PC-3 (cell line): Measurements from ENCODE around the gene MDFIC2. TPM values are rescaled to one million over a fixed set of nuclear protein-coding genes. Genes with fewer than 3 reads are reported as not detected.
"Not testable (repeated sequence)": the region's sequence is repeated elsewhere in the genome, so short reads cannot be mapped to it uniquely, and the experiment has no call there.

Experiments
- ATAC-seq: fragments of 200-7000 bp; cut with Tn5 transposase; 2 replicates; pipeline ENCODE4 v1.9.1; 2020; ENCODE audit warnings: mild to moderate bottlenecking, moderate library complexity
- BruUV-seq: library from RNA; stranded (reverse); fragments of 400-500 nt; replicated peaks from 2 replicates; lab custom pipeline; 2021; lab: Mats Ljungman, UMichigan
- CTCF ChIA-PET: fragments of 300-600 bp; sonication (Branson Sonifier 250); formaldehyde crosslinking; loops from one replicate; lab custom pipeline; 2022; ENCODE audit warnings: antibody characterized with exemption; lab: Charles Lee
- POLR2A ChIA-PET: fragments of 300-600 bp; sonication (Branson Sonifier 250); formaldehyde crosslinking; loops from one replicate; lab custom pipeline; 2022; ENCODE audit warnings: antibody characterized with exemption; ENCODE audit not compliant: unreplicated experiment; lab: Charles Lee
- DNase-seq: peaks from one replicate; pipeline ENCODE4 v3.0.0-alpha.2; 2015
- H2AFZ ChIP-seq: fragments of 300-600 bp; sonication (generic); 2 replicates; pipeline ENCODE4 v1.6.0; 2016; ENCODE audit warnings: antibody characterized with exemption, low read length
- H3F3A ChIP-seq: fragments of 300-600 bp; sonication (generic); one replicate; pipeline ENCODE4 v1.6.0; 2017; ENCODE audit warnings: antibody characterized with exemption, low read length, control low read depth, mild to moderate bottlenecking; ENCODE audit not compliant: unreplicated experiment
- H3K27ac ChIP-seq: fragments of 300-600 bp; sonication (generic); 2 replicates; pipeline ENCODE4 v1.5.1; 2016; ENCODE audit warnings: mild to moderate bottlenecking, low read length
- H3K27me3 ChIP-seq: fragments of 300-600 bp; sonication (generic); 2 replicates; pipeline ENCODE4 v1.6.1; 2016; ENCODE audit warnings: low read length, mixed read lengths
- H3K36me3 ChIP-seq: fragments of 300-600 bp; sonication (generic); 2 replicates; pipeline ENCODE4 v1.6.1; 2016; ENCODE audit warnings: low read depth, mixed run types, low read length, mixed read lengths
- H3K4me1 ChIP-seq: fragments of 300-600 bp; sonication (generic); 2 replicates; pipeline ENCODE4 v1.5.1; 2016; ENCODE audit warnings: low read length; ENCODE audit not compliant: insufficient read depth
- H3K4me2 ChIP-seq: fragments of 300-600 bp; sonication (generic); 2 replicates; pipeline ENCODE4 v1.6.0; 2016; ENCODE audit warnings: low read length
- H3K4me3 ChIP-seq: fragments of 300-600 bp; sonication (generic); 2 replicates; pipeline ENCODE4 v1.5.1; 2016; ENCODE audit warnings: mild to moderate bottlenecking, low read length, mixed read lengths
- H3K79me2 ChIP-seq: fragments of 300-600 bp; sonication (generic); 2 replicates; pipeline ENCODE4 v1.6.1; 2017; ENCODE audit warnings: low read length, mixed read lengths
- H3K9ac ChIP-seq: fragments of 300-600 bp; sonication (generic); 2 replicates; pipeline ENCODE4 v1.6.0; 2016; ENCODE audit warnings: mild to moderate bottlenecking, low read length
- H3K9me2 ChIP-seq: fragments of 300-600 bp; sonication (generic); replicated peaks from 2 replicates; pipeline ENCODE4 v1.6.1; 2016; ENCODE audit warnings: mixed run types, low read length, mixed read lengths
- H3K9me3 ChIP-seq: fragments of 300-600 bp; sonication (generic); 2 replicates; pipeline ENCODE4 v1.6.1; 2016; ENCODE audit warnings: low read length, mixed read lengths
- H4K20me1 ChIP-seq: fragments of 300-600 bp; sonication (generic); 2 replicates; pipeline ENCODE4 v1.6.1; 2016; ENCODE audit warnings: low read length, mixed read lengths
- CTCF ChIP-seq: fragments of 300-600 bp; sonication (generic); conservative IDR thresholded peaks from 2 replicates; pipeline ENCODE4 v1.5.1; 2017; ENCODE audit warnings: antibody characterized with exemption, low read depth, mild to moderate bottlenecking, low read length
- EZH2 ChIP-seq: fragments of 300-600 bp; sonication (generic); IDR thresholded peaks from one replicate; pipeline ENCODE4 v1.6.1; 2017; ENCODE audit warnings: antibody characterized with exemption, mild to moderate bottlenecking, low read length; ENCODE audit not compliant: unreplicated experiment
- EZH2phosphoT487 ChIP-seq: fragments of 300-600 bp; sonication (generic); IDR thresholded peaks from 2 replicates; pipeline ENCODE4 v1.6.1; 2018; ENCODE audit warnings: mild to moderate bottlenecking, antibody characterized with exemption, low read length, borderline replicate concordance
- intact Hi-C: fragments of 100-400 bp; cut with micrococcal nuclease; formaldehyde crosslinking; loops from 2 replicates; pipeline ENCODE4 v1.9.0; 2023
- total RNA-seq: library from RNA; depleted of rRNA; stranded (reverse); fragments of >200 nt; gene quantifications from 2 replicates; pipeline ENCODE4 v1.2.3, GENCODE V29; 2014

Gene MDFIC2
- total RNA-seq, 1 experiment from 2014 or later, result not detected

GRCh38 chr3:70342149-70342548 is 29.7 kb upstream of the MDFIC2 start:
- DNase-seq (no peak), ATAC-seq (no peak)
- Histone ChIP-seq H3K9me2 (no peaks in the 10 kb centered on the region), H3K9me3 (no peaks in the 10 kb centered on the region), H3K27me3 (no peaks in the 10 kb centered on the region), H3K4me2 (no peak overlapping the region), H3K9ac (no peak overlapping the region), H3K4me1 (no peaks in the 10 kb centered on the region), H4K20me1 (no peaks in the 10 kb centered on the region), H2AFZ (no peak overlapping the region), H3K4me3 (no peak overlapping the region), H3F3A (no peaks in the 10 kb centered on the region), H3K79me2 (no peaks in the 10 kb centered on the region), H3K27ac (no peak overlapping the region), H3K36me3 (no peaks in the 10 kb centered on the region)
- ChIA-PET POLR2A (no interaction called here), CTCF (no interaction called here)
- BruUV-seq, result no TSS peak
- intact Hi-C loops, result no loop called here
- TF ChIP-seq EZH2phosphoT487 (no peak), EZH2 (no peak), CTCF (no peak)

- H3K9me2 ChIP-seq, H2AFZ ChIP-seq, H3K27me3 ChIP-seq, DNase-seq, H3K27ac ChIP-seq, H4K20me1 ChIP-seq, H3K4me2 ChIP-seq, H3K9me3 ChIP-seq, H3K79me2 ChIP-seq, H3K9ac ChIP-seq, H3F3A ChIP-seq, POLR2A ChIA-PET, intact Hi-C loops, ATAC-seq, H3K4me1 ChIP-seq, BruUV-seq, H3K4me3 ChIP-seq, H3K36me3 ChIP-seq, CTCF ChIA-PET: not testable (repeated sequence)
Measured at GRCh38 chr3:70336885-70337284, 24.4 kb upstream of the MDFIC2 start.

- no peaks in the 10 kb centered on the region for H3K36me3 ChIP-seq
- no peaks in the 10 kb centered on the region for H3K27me3 ChIP-seq
- no peak overlapping the region for H2AFZ ChIP-seq
- H3K4me3 ChIP-seq, result no peak overlapping the region
- ChIA-PET CTCF (no interaction called here), POLR2A (no interaction called here)
- H3K9me3 ChIP-seq, result no peaks in the 10 kb centered on the region
- DNase-seq (no peak), ATAC-seq (no peak)
- no TSS peak for BruUV-seq
- H3K4me1 ChIP-seq, result no peaks in the 10 kb centered on the region
- no peaks in the 10 kb centered on the region for H3K79me2 ChIP-seq
- no peaks in the 10 kb centered on the region for H4K20me1 ChIP-seq
- H3K4me2 ChIP-seq, result no peak overlapping the region
- no peaks in the 10 kb centered on the region for H3K9me2 ChIP-seq
- H3F3A ChIP-seq, result no peaks in the 10 kb centered on the region
- H3K27ac ChIP-seq, result no peak overlapping the region
- TF ChIP-seq CTCF, result no peak
- no peak for TF ChIP-seq EZH2phosphoT487
- no peak for TF ChIP-seq EZH2
- intact Hi-C loops, result no loop called here
- H3K9ac ChIP-seq, result no peak overlapping the region
Measured at GRCh38 chr3:70333080-70333479, 20.6 kb upstream of the MDFIC2 start.
